Natural killer cell (primary cell): Measurements from ENCODE around the gene GAB4. TPM values are rescaled to one million over a fixed set of nuclear protein-coding genes. Genes with fewer than 3 reads are reported as not detected.

Experiments
- ATAC-seq, 3 donors: fragments of 150-1000 bp in 2 of 3; fragments of 200-7000 bp in 1 of 3; cut with Tn5 transposase; 1 replicate in 1 of 3; 2 replicates in 2 of 3; pipeline ENCODE4 v1.10.0; 2021; ENCODE audit warnings: mild to moderate bottlenecking in 2 of 3, moderate library complexity in 2 of 3
- DNase-seq, 2 donors: peaks; one replicate each; pipeline versions ENCODE4 v3.0.0 to v3.0.0-alpha.2; 2013 to 2021; ENCODE audit warnings: mixed read lengths in 1 of 2
- H3K27ac ChIP-seq: one replicate; pipeline ENCODE4 v1.5.1; 2013; ENCODE audit warnings: mild to moderate bottlenecking, low read length
- H3K27me3 ChIP-seq: one replicate; pipeline ENCODE4 v1.6.1; 2013; ENCODE audit warnings: low read length; ENCODE audit not compliant: control insufficient read depth, insufficient read depth
- H3K36me3 ChIP-seq: one replicate; pipeline ENCODE4 v1.6.1; 2013; ENCODE audit warnings: low read length; ENCODE audit not compliant: control insufficient read depth, insufficient read depth
- H3K4me1 ChIP-seq: one replicate; pipeline ENCODE4 v1.6.1; 2013; ENCODE audit warnings: low read length; ENCODE audit not compliant: control insufficient read depth, insufficient read depth
- H3K4me3 ChIP-seq: one replicate; pipeline ENCODE4 v1.5.1; 2013; ENCODE audit warnings: low read length
- H3K9me3 ChIP-seq: one replicate; pipeline ENCODE4 v1.6.1; 2013; ENCODE audit warnings: low read length; ENCODE audit not compliant: control insufficient read depth, insufficient read depth
- H3K27ac Mint-ChIP-seq, 2 donors: one replicate each; pipeline ENCODE4 v1.8.0; 2022; ENCODE audit warnings: mild to moderate bottlenecking in 2 of 2, mixed read lengths in 2 of 2, moderate library complexity in 1 of 2
- H3K27me3 Mint-ChIP-seq, 2 donors: one replicate each; pipeline ENCODE4 v1.8.0; 2022; ENCODE audit warnings: low read depth in 2 of 2, mixed read lengths in 2 of 2
- H3K36me3 Mint-ChIP-seq: one replicate; pipeline ENCODE4 v1.8.0; 2022; ENCODE audit warnings: mixed read lengths
- H3K4me1 Mint-ChIP-seq, 2 donors: one replicate each; pipeline ENCODE4 v1.8.0; 2022; ENCODE audit warnings: mixed read lengths in 2 of 2
- H3K4me3 Mint-ChIP-seq: one replicate; pipeline ENCODE4 v1.8.0; 2022; ENCODE audit warnings: mild to moderate bottlenecking, moderate library complexity, mixed read lengths
- H3K9me3 Mint-ChIP-seq, 2 donors: one replicate each; pipeline ENCODE4 v1.8.0; 2022; ENCODE audit warnings: mixed read lengths in 2 of 2
- WGBS: methylation state at CpG from one replicate; pipeline ENCODE4 v1.1.7; 2013; ENCODE audit warnings: missing lambda C conversion rate; ENCODE audit not compliant: insufficient coverage; 5-methylcytosine and 5-hydroxymethylcytosine counted together
- intact Hi-C: fragments of 100-400 bp; cut with micrococcal nuclease; formaldehyde crosslinking; loops from one replicate; pipeline ENCODE4 v1.14.2; 2022
- total RNA-seq, 4 donors: library from RNA; stranded (reverse); fragments of 120-200 nt in 1 of 4; gene quantifications; one replicate each; pipeline versions ENCODE4 v1.2.3 to v1.2.4, GENCODE V29; 2013 to 2022
- TF ChIP-seq, protein P1 (sequence below): fragments of 200-600 bp; IDR thresholded peaks from one replicate; pipeline ENCODE4 v1.8.0; 2022; ENCODE audit warnings: antibody characterized with exemption

Gene GAB4
- total RNA-seq, 3 donors from 2014 or later (not counting 1 experiment from before 2014, with no cell fraction given): 0.57 to 4.6 (median 2.7) TPM

DNA sequence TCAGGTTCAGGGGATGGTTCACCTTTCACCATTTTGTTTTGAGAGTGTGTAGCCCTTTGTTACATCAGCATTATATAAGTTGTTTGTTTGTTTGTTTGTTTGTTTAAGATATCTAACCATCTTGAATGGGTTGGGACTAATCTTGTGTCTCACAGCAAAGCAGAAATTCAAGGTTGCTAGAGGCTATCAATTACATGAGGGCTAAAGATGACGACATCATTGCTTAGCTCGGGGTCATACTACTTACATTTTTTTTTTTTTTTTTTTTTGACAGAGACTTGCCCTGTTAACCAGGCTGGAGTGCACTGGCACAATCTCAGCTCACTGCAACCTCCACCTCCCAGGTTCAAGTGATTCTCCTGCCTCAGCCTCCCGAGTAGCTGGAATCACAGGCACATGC, 95.7 kb downstream of the GAB4 start:
- H3K9me3 ChIP-seq: no peaks in the 10 kb centered on the region
- no peaks in the 10 kb centered on the region for H3K36me3 Mint-ChIP-seq
- ATAC-seq (no peak), DNase-seq (no peak)
- TF ChIP-seq, protein P1, sequence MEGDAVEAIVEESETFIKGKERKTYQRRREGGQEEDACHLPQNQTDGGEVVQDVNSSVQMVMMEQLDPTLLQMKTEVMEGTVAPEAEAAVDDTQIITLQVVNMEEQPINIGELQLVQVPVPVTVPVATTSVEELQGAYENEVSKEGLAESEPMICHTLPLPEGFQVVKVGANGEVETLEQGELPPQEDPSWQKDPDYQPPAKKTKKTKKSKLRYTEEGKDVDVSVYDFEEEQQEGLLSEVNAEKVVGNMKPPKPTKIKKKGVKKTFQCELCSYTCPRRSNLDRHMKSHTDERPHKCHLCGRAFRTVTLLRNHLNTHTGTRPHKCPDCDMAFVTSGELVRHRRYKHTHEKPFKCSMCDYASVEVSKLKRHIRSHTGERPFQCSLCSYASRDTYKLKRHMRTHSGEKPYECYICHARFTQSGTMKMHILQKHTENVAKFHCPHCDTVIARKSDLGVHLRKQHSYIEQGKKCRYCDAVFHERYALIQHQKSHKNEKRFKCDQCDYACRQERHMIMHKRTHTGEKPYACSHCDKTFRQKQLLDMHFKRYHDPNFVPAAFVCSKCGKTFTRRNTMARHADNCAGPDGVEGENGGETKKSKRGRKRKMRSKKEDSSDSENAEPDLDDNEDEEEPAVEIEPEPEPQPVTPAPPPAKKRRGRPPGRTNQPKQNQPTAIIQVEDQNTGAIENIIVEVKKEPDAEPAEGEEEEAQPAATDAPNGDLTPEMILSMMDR: no peak
- no peaks in the 10 kb centered on the region for H3K36me3 ChIP-seq
- H3K27me3 Mint-ChIP-seq: peaks cover 13 to 24% of the 10 kb centered on the region in 2 donors
- no peak overlapping the region for H3K27ac ChIP-seq
- no peaks in the 10 kb centered on the region for H3K4me1 ChIP-seq
- peaks cover 2% of the 10 kb centered on the region in 2 donors for H3K4me1 Mint-ChIP-seq
- WGBS: 73% methylated on average over 3 of the region's 3 CpGs
- no peak overlapping the region for H3K4me3 Mint-ChIP-seq
- H3K9me3 Mint-ChIP-seq: no peaks in the 10 kb centered on the region
- intact Hi-C loops: no loop called here
- H3K27ac Mint-ChIP-seq: no peak overlapping the region
- H3K27me3 ChIP-seq: peaks cover 2% of the 10 kb centered on the region
- no peak overlapping the region for H3K4me3 ChIP-seq

Other genes starting within 250 kb of the GAB4 start
- gene XKR3, start 182.8 kb downstream of the GAB4 start, total RNA-seq: not detected
- gene IL17RA, start 76.8 kb upstream of the GAB4 start, total RNA-seq: 10 to 100 TPM; 22.1 to 42.6 (median 28.7) TPM
- gene TMEM121B, start 113.1 kb upstream of the GAB4 start, total RNA-seq: under 1 TPM in 2 of 3 donors, not detected in 1; 0.18 to 0.35 TPM
- 10 to 100 TPM; 12.0 to 16.5 (median 13.5) TPM for gene HDHD5, start 151.1 kb upstream of the GAB4 start, total RNA-seq
- 100 to 1,000 TPM; 117 to 148 (median 130) TPM for gene ADA2, start 211.2 kb upstream of the GAB4 start, total RNA-seq